Gastroesophageal sphincter (tissue), 3 donors: Measurements from ENCODE around the gene ZNF454.

Experiments used
- CTCF ChIP-seq, 4 experiments: fragments of 200-600 bp in 2 of 4; fragments of 450-650 bp in 2 of 4; sonication (generic) in 1 of 4; IDR thresholded peaks; one replicate each; pipeline ENCODE4 v1.5.1; 2017 to 2019; ENCODE audit warnings: antibody characterized with exemption in 4 of 4, mild to moderate bottlenecking in 2 of 4, moderate library complexity in 2 of 4
- POLR2AphosphoS5 ChIP-seq: sonication (generic); formaldehyde crosslinking; IDR thresholded peaks from one replicate; pipeline ENCODE4 v1.6.1; 2017; ENCODE audit warnings: antibody characterized with exemption

- TF ChIP-seq CTCF (IDR thresholded peaks at IDR 0.05) (no peak), POLR2AphosphoS5 (no peak)
Measured at GRCh38 chr5:179006564-179006963, 65.6 kb downstream of the ZNF454 start.
